Thyroid gland (tissue), 4 donors: ENCODE results near the gene GMEB2. TPM values are rescaled to one million over a fixed set of nuclear protein-coding genes. Genes with fewer than 3 reads are reported as not detected.

ENCODE experiments used
- DNase-seq, 2 donors: peaks; one replicate each; pipeline ENCODE4 v3.0.0-alpha.2; 2019
- H3K27ac ChIP-seq, 3 donors: fragments of 200-600 bp; sonication (generic); 1 replicate in 2 of 3; 2 replicates in 1 of 3; pipeline ENCODE4 v1.5.1; 2016 to 2019; ENCODE audit warnings: mild to moderate bottlenecking in 1 of 3, moderate library complexity in 1 of 3
- H3K27me3 ChIP-seq: fragments of 200-600 bp; sonication (generic); one replicate; pipeline ENCODE4 v1.5.1; 2019
- H3K36me3 ChIP-seq, 2 donors: fragments of 200-600 bp; sonication (generic); one replicate each; pipeline ENCODE4 v1.5.1; 2016 to 2019
- H3K4me1 ChIP-seq, 2 donors: fragments of 200-600 bp; sonication (generic); one replicate each; pipeline ENCODE4 v1.5.1; 2017 to 2019
- H3K4me3 ChIP-seq, 3 donors: fragments of 200-600 bp; sonication (generic); replicated peaks in 1 of 3; 1 replicate in 2 of 3; 2 replicates in 1 of 3; pipeline ENCODE4 v1.5.1; 2016; ENCODE audit warnings: mild to moderate bottlenecking in 1 of 3
- H3K9me3 ChIP-seq: fragments of 200-600 bp; sonication (generic); one replicate; pipeline ENCODE4 v1.5.1; 2017
- POLR2A ChIP-seq, 2 donors: fragments of 450-650 bp; IDR thresholded peaks; one replicate each; pipeline ENCODE4 v1.6.1; 2017; ENCODE audit warnings: antibody characterized with exemption in 2 of 2, mild to moderate bottlenecking in 2 of 2, moderate library complexity in 1 of 2
- WGBS, 2 donors: methylation state at CpG; one replicate each; pipeline ENCODE4 v1.1.5; 2017; 5-methylcytosine and 5-hydroxymethylcytosine counted together
- intact Hi-C: fragments of 100-400 bp; cut with DNase I; formaldehyde crosslinking; loops from one replicate; pipeline ENCODE4 v1.15.1; 2023
- total RNA-seq, 4 donors: library from RNA; depleted of rRNA; stranded (reverse); fragments of >200 nt; gene quantifications; one replicate each; pipeline ENCODE4 v1.2.3, GENCODE V29; 2016
- TF ChIP-seq, protein P1 (sequence below), 6 experiments: fragments of 200-600 bp in 3 of 6; fragments of 450-650 bp in 3 of 6; sonication (generic) in 3 of 6; IDR thresholded peaks; one replicate each; pipeline ENCODE4 v1.5.1; 2016 to 2019; ENCODE audit warnings: antibody characterized with exemption in 6 of 6, mild to moderate bottlenecking in 2 of 6, inconsistent platforms in 1 of 6, moderate library complexity in 1 of 6

GMEB2 gene
- total RNA-seq, 4 donors from 2014 or later: 23.1 to 34.9 (median 29.9) TPM

GRCh38 chr20:63591786-63592355 is 35.0 kb downstream of the GMEB2 start:
- 95% methylated on average over 14 to 20 of the region's 28 CpGs for WGBS, 2 donors

DNA sequence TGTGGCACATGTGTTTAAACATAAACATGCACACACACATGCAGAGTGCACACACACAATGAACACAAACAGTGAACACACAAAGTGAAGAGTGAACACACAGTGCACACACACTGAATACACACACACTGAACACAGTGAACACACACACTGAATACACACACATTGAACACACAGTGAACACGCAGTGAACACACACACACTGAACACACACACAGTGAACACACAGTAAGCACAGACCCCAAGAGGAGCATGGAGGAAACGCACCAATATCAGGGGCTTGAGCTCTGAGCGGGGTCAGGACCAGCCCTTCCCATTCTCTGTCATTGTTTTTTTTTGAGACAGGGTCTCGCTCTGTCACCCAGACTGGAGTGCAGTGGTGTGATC is 35.8 kb downstream of the GMEB2 start:
- no peak overlapping the region for H3K4me3 ChIP-seq
- H3K36me3 ChIP-seq: peaks cover 45 to 51% of the 10 kb centered on the region in 2 donors
- intact Hi-C loops: no loop called here
- no peaks in the 10 kb centered on the region for H3K9me3 ChIP-seq
- no peak for TF ChIP-seq POLR2A (IDR thresholded peaks at IDR 0.05)
- TF ChIP-seq, protein P1, sequence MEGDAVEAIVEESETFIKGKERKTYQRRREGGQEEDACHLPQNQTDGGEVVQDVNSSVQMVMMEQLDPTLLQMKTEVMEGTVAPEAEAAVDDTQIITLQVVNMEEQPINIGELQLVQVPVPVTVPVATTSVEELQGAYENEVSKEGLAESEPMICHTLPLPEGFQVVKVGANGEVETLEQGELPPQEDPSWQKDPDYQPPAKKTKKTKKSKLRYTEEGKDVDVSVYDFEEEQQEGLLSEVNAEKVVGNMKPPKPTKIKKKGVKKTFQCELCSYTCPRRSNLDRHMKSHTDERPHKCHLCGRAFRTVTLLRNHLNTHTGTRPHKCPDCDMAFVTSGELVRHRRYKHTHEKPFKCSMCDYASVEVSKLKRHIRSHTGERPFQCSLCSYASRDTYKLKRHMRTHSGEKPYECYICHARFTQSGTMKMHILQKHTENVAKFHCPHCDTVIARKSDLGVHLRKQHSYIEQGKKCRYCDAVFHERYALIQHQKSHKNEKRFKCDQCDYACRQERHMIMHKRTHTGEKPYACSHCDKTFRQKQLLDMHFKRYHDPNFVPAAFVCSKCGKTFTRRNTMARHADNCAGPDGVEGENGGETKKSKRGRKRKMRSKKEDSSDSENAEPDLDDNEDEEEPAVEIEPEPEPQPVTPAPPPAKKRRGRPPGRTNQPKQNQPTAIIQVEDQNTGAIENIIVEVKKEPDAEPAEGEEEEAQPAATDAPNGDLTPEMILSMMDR (IDR thresholded peaks at IDR 0.05): no peak
- DNase-seq: no peak
- no peaks in the 10 kb centered on the region for H3K4me1 ChIP-seq
- H3K27ac ChIP-seq: no peak overlapping the region
- no peaks in the 10 kb centered on the region for H3K27me3 ChIP-seq
- WGBS, 2 donors: 96 to 97% methylated on average over 4 of the region's 4 CpGs

More at GRCh38 chr20:63591786-63592355, 35.0 kb downstream of the GMEB2 start:
- Histone ChIP-seq H3K27ac (no peak overlapping the region), H3K4me3 (no peak overlapping the region), H3K9me3 (no peaks in the 10 kb centered on the region), H3K36me3 (peaks cover 45 to 51% of the 10 kb centered on the region in 2 donors), H3K4me1 (no peaks in the 10 kb centered on the region), H3K27me3 (no peaks in the 10 kb centered on the region)
- DNase-seq: no peak
- intact Hi-C loops: no loop called here
- TF ChIP-seq, protein P1 (IDR thresholded peaks at IDR 0.05): no peak
- no peak for TF ChIP-seq POLR2A (IDR thresholded peaks at IDR 0.05)

DNA sequence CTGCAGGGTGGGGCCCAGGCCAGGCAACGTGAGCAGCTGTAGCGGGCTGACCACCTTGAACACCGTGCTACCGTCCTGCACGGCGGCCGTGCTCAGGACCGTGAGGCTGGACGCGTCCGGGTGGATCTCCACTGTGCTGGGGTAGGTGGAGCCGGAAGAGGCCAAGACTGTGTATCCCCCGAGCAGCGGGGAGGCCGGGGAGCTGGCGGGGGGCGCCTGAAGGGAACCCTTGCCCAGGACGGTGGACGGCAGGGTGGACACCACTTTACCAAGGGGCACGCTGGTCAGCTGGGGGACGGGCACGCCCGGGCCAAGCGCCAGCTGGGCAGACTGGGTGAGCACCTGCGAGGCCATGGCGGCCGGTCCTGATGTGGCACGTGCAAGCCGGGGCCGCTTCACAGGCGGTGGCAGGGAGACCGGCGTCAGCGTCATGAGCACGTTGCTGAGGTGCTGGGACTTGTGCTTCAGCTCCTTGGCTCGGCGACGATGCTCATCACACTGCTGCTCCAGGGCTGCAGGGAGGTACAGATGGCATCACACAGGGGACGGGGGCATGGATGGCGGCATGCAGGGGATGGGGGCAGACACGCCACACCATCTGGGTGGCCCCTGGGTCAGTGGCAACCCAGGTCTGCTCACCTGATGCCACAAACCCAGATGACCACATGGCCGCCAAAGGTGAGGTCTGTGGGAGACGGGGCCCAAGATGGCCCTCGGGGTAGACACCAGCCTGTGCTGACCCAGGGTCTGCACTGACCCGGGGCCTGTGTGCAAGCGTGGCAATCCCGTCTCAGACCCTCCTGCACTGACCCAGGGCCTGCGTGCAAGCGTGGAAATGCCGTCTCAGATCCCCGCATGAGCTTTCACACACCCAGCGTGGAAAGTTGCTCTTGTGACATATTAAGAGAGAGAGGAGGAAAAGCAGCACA is 36.4 kb downstream of the GMEB2 start:
- DNase-seq: no peak
- Histone ChIP-seq H3K4me3 (no peak overlapping the region), H3K27me3 (no peaks in the 10 kb centered on the region), H3K27ac (no peak overlapping the region), H3K36me3 (peaks cover 42 to 45% of the 10 kb centered on the region in 2 donors), H3K4me1 (no peaks in the 10 kb centered on the region), H3K9me3 (no peaks in the 10 kb centered on the region)
- 89 to 97% methylated on average over 24 to 47 of the region's 52 CpGs for WGBS, 2 donors
- TF ChIP-seq, protein P1 (IDR thresholded peaks at IDR 0.05): no peak
- no peak for TF ChIP-seq POLR2A (IDR thresholded peaks at IDR 0.05)
- intact Hi-C loops: no loop called here

- Histone ChIP-seq H3K27ac (no peak overlapping the region), H3K4me1 (no peaks in the 10 kb centered on the region), H3K9me3 (no peaks in the 10 kb centered on the region), H3K36me3 (peaks cover 37 to 39% of the 10 kb centered on the region in 2 donors), H3K27me3 (no peaks in the 10 kb centered on the region), H3K4me3 (no peak overlapping the region)
- WGBS, 2 donors: 89 to 93% methylated on average over 35 to 37 of the region's 38 CpGs
- TF ChIP-seq, protein P1 (IDR thresholded peaks at IDR 0.05): no peak
- TF ChIP-seq POLR2A (IDR thresholded peaks at IDR 0.05): no peak
- no peak for DNase-seq
- intact Hi-C loops: no loop called here
Measured at GRCh38 chr20:63589261-63590217, 37.4 kb downstream of the GMEB2 start.
